Raji (cell line): Measurements from ENCODE around the gene MMP23B.

Source experiments
- POLR2A ChIP-seq: IDR thresholded peaks from 2 replicates; pipeline ENCODE4 v1.6.1; 2011; ENCODE audit warnings: low read depth, low read length, control low read depth; ENCODE audit not compliant: insufficient read depth

MMP23B gene

GRCh38 chr1:1600861-1601563 lies 31.0 kb upstream of the MMP23B start:
- no peak for TF ChIP-seq POLR2A

GRCh38 chr1:1601564-1602303 lies 30.2 kb upstream of the MMP23B start:
- no peak for TF ChIP-seq POLR2A

GRCh38 chr1:1602304-1602967 lies 29.5 kb upstream of the MMP23B start:
- TF ChIP-seq POLR2A: no peak

GRCh38 chr1:1602968-1603506 lies 28.9 kb upstream of the MMP23B start:
- no peak for TF ChIP-seq POLR2A

- TF ChIP-seq POLR2A: no peak
Observed at GRCh38 chr1:1603671-1604373, 28.2 kb upstream of the MMP23B start.

GRCh38 chr1:1604374-1605033 lies 27.5 kb upstream of the MMP23B start:
- no peak for TF ChIP-seq POLR2A

- TF ChIP-seq POLR2A: no peak
Observed at GRCh38 chr1:1605034-1605591, 26.9 kb upstream of the MMP23B start.

- no peak for TF ChIP-seq POLR2A
Observed at GRCh38 chr1:1605724-1606123, 26.2 kb upstream of the MMP23B start.

- TF ChIP-seq POLR2A: no peak
Observed at GRCh38 chr1:1606232-1606631, 25.7 kb upstream of the MMP23B start.

- no peak for TF ChIP-seq POLR2A
Observed at GRCh38 chr1:1609822-1610485, 22.0 kb upstream of the MMP23B start.

GRCh38 chr1:1610796-1611195 lies 21.2 kb upstream of the MMP23B start:
- TF ChIP-seq POLR2A: no peak

- no peak for TF ChIP-seq POLR2A
Observed at GRCh38 chr1:1612104-1612400, 19.9 kb upstream of the MMP23B start.

- no peak for TF ChIP-seq POLR2A
Observed at GRCh38 chr1:1613509-1614082, 18.4 kb upstream of the MMP23B start.
